Common myeloid progenitor, CD34-positive (primary cell): ENCODE measurements around the gene AHNAK2.
"Not testable (repeated sequence)": the region's sequence is repeated elsewhere in the genome, so short reads cannot be mapped to it uniquely, and the experiment has no call there.

Source experiments
- CTCF ChIA-PET: fragments of 350-600 bp; sonication (Branson Sonifier 250); formaldehyde crosslinking; loops from one replicate; lab custom pipeline; 2021; ENCODE audit warnings: antibody characterized with exemption; lab: Charles Lee
- POLR2A ChIA-PET: fragments of 350-600 bp; sonication (Branson Sonifier 250); formaldehyde crosslinking; loops from one replicate; lab custom pipeline; 2021; ENCODE audit warnings: antibody characterized with exemption; lab: Charles Lee
- DNase-seq, 3 donors: peaks; one replicate each; pipeline versions ENCODE4 v3.0.0 to v3.0.0-alpha.2; 2013
- H3K27ac ChIP-seq, 2 experiments: 1 replicate in 1 of 2; 2 replicates in 1 of 2; pipeline ENCODE4 v1.7.0; 2013; ENCODE audit warnings: inconsistent platforms in 2 of 2, low read length in 2 of 2, mild to moderate bottlenecking in 2 of 2, low read depth in 1 of 2, moderate library complexity in 1 of 2; ENCODE audit not compliant: severe bottlenecking in 2 of 2, insufficient read depth in 1 of 2, poor library complexity in 1 of 2
- H3K27me3 ChIP-seq, 5 experiments: replicated peaks in 2 of 5; 1 replicate in 3 of 5; 2 replicates in 2 of 5; pipeline versions ENCODE4 v1.6.1 to v1.7.0; 2013; ENCODE audit warnings: low read length in 4 of 5, mild to moderate bottlenecking in 2 of 5, moderate library complexity in 2 of 5, inconsistent platforms in 1 of 5; ENCODE audit not compliant: insufficient read depth in 5 of 5, control insufficient read depth in 4 of 5
- H3K36me3 ChIP-seq, 4 experiments: 1 replicate in 2 of 4; 2 replicates in 2 of 4; pipeline versions ENCODE4 v1.6.1 to v1.7.0; 2013; ENCODE audit warnings: low read length in 3 of 4, control low read depth in 1 of 4, mild to moderate bottlenecking in 1 of 4; ENCODE audit not compliant: control insufficient read depth in 4 of 4, insufficient read depth in 4 of 4
- H3K4me1 ChIP-seq, 4 experiments: 1 replicate in 3 of 4; 2 replicates in 1 of 4; pipeline versions ENCODE4 v1.6.1 to v1.7.1; 2013; ENCODE audit warnings: low read length in 3 of 4, mild to moderate bottlenecking in 3 of 4, control low read depth in 1 of 4, inconsistent platforms in 1 of 4, moderate library complexity in 1 of 4; ENCODE audit not compliant: control insufficient read depth in 4 of 4, insufficient read depth in 4 of 4; ENCODE audit errors: control extremely low read depth in 1 of 4
- H3K4me3 ChIP-seq, 7 experiments: 1 replicate in 4 of 7; 2 replicates in 3 of 7; pipeline versions ENCODE4 v1.5.1 to v1.7.0; 2013; ENCODE audit warnings: mild to moderate bottlenecking in 7 of 7, low read length in 6 of 7, moderate library complexity in 6 of 7, inconsistent platforms in 2 of 7, low read depth in 2 of 7, control low read depth in 1 of 7; ENCODE audit not compliant: insufficient read depth in 4 of 7, control insufficient read depth in 1 of 7; ENCODE audit errors: extremely low read depth in 1 of 7
- H3K9me3 ChIP-seq, 5 experiments: 1 replicate in 4 of 5; 2 replicates in 1 of 5; pipeline versions ENCODE4 v1.6.1 to v1.7.1; 2013; ENCODE audit warnings: low read length in 4 of 5, mild to moderate bottlenecking in 2 of 5, inconsistent platforms in 1 of 5, low read depth in 1 of 5, moderate library complexity in 1 of 5; ENCODE audit not compliant: control insufficient read depth in 4 of 5, insufficient read depth in 2 of 5; ENCODE audit errors: control extremely low read depth in 1 of 5
- WGBS: methylation state at CpG from one replicate; pipeline ENCODE4 v1.1.5; 2013; ENCODE audit not compliant: insufficient coverage; 5-methylcytosine and 5-hydroxymethylcytosine counted together

Gene AHNAK2

DNA sequence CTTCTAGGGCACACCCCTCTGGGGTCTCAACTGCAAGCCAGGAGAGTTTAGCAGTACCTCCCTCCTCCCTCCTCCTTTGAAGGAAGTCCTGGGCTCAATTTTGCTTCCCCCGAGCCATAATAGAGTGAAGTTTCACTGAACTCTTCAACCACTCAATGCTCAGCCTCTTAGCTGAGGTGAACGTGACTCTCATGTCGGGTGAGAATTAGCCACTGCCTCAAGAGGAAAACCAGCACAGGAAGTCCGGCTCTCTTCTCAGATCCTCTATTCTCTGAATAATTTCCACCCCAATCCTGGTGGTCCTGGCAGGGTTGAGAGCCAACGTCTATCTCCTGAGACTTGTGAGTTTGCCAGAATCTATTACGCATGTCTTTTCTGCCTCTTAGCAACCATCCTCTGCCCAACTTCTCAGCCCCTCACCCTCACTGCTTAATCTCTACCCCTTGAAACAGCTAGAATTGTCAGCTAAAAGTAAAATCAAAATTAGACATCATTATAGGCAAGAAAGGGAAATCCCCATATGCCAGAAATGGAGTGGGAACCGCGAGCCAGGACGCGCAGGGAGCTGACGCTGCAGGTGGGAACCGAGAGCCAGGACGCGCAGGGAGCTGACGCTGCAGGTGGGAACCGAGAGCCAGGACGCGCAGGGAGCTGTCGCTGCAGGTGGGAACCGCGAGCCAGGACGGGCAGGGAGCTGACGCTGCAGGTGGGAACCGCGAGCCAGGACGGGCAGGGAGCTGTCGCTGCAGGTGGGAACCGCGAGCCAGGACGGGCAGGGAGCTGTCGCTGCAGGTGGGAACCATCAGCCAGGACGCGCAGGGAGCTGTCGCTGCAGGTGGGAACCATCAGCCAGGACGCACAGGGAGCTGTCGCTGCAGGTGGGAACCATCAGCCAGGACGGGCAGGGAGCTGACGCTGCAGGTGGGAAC is 73.3 kb downstream of the AHNAK2 start:
- CTCF ChIA-PET = interaction anchor here (0.6 to 0.7 kb wide), 2 partner anchors 11 to 343 kb away, joined by 3 read pairs; no protein-coding TSS in a partner anchor

DNA sequence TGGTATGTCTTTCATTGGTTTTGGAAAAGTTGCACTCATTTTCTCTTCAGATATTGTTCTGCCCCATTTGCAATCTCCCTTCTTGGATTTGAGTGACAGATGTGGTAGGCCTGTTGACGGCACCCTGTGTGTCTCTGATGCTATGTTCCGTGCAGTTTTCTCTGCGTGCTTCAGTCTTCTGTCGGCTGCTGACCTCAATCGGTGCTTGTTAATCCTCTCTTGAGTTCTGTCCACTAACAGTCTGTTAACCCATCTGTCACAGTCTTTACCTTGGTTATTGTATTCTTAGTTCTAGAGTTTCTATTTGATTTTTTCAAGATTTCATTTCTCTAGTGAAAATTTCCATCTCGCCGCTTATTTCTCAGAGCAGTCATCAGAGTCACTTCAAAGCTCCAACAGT is 74.2 kb downstream of the AHNAK2 start:
- ChIA-PET POLR2A (interaction anchor here (0.6 kb wide), 1 partner anchor 1252 kb away, joined by 3 read pairs; no protein-coding TSS in a partner anchor), CTCF (no interaction called here)
- H3K27ac ChIP-seq = no peak overlapping the region
- no peaks in the 10 kb centered on the region for H3K4me1 ChIP-seq
- WGBS = 100% methylated on average over 3 of the region's 7 CpGs
- DNase-seq = no peak
- peaks cover 0 to 17% (median 5%) of the 10 kb centered on the region in 5 experiments for H3K9me3 ChIP-seq
- H3K4me3 ChIP-seq = no peak overlapping the region
- H3K36me3 ChIP-seq = no peaks in the 10 kb centered on the region
- H3K27me3 ChIP-seq = peaks cover 0 to 38% (median 6%) of the 10 kb centered on the region in 5 experiments

More for the DNA sequence above, 73.3 kb downstream of the AHNAK2 start:
- H3K36me3 ChIP-seq, POLR2A ChIA-PET, H3K4me3 ChIP-seq, H3K27ac ChIP-seq, DNase-seq, H3K4me1 ChIP-seq: not testable (repeated sequence)
- Histone ChIP-seq H3K9me3 (peaks cover 0 to 17% (median 5%) of the 10 kb centered on the region in 5 experiments), H3K27me3 (peaks cover 0 to 38% (median 6%) of the 10 kb centered on the region in 5 experiments)
- WGBS = 48% methylated on average over 26 of the region's 38 CpGs

DNA sequence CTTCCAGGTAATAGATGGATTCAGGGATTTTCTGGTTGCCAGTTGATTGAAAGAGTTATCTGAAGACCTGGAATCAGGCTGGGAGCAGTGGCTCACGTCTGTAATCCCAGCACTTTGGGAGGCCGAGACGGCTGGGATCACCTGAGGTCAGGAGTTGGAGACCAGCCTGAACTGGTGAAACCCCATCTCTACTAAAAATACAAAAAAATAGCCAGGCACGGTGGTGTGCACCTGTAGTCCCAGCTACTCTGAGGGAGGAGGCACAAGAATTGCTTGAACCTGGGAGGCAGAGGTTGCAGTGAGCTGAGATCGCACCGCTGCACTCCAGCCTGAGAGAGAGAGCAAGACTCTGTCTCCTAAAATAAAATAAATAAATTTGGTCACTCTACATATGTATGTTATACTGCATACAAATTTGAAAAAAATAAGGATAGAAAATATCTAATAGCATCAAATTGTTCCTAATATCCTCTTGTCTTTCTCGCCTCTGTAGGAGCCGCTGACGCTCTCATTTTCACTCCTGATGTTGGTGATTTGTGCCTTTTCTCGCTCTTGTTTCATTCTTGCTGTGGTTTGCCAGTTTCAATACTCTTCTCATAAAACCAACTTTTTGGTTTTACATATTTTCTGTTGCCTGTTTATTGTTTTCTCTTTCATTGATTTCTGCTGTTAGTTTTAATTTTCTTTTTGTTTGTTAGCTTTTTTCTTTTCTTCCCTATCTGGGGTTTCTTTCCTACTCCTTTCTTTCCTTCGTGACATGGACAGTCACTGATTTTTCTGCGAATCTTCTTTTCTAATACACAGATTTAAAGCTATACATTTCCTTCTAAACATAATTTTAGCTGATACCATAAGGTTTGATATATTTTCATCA is 77.3 kb downstream of the AHNAK2 start:
- Histone ChIP-seq H3K9me3 (peaks cover 0 to 6% (median 2%) of the 10 kb centered on the region in 5 experiments), H3K36me3 (no peaks in the 10 kb centered on the region), H3K27me3 (peaks cover 0 to 24% (median 8%) of the 10 kb centered on the region in 5 experiments), H3K4me3 (no peak overlapping the region), H3K4me1 (peaks cover 0 to 1% (median 0%) of the 10 kb centered on the region in 4 experiments), H3K27ac (no peak overlapping the region)
- ChIA-PET POLR2A (no interaction called here), CTCF (interaction anchor here (1.0 kb wide), 1 partner anchor 25 kb away, joined by 3 read pairs; no protein-coding TSS in a partner anchor)
- DNase-seq = no peak
- WGBS = 100% methylated on average over 2 of the region's 12 CpGs

DNA sequence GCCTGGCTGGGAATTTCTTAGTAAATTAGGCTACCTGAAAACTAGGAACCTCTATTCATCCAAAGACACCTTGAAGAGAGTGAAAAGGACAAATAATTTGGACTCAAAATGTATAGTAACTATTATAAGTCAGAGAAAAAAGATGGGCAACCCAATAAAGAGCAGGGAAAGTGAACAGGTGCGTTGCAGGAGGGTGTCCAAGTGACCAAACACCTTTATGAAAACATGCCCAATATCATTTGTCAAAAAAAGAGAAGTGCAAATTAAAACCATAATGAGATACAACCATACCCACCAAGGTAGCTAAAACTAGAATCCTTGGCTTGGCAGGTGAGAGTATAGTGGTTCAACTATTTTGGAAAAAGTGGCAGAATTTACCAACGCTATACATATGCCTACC is 78.4 kb downstream of the AHNAK2 start:
- Histone ChIP-seq H3K9me3 (peaks cover 0 to 6% (median 2%) of the 10 kb centered on the region in 5 experiments), H3K4me1 (peaks cover 0 to 1% (median 0%) of the 10 kb centered on the region in 4 experiments), H3K36me3 (no peaks in the 10 kb centered on the region), H3K27ac (no peak overlapping the region), H3K27me3 (peaks cover 0 to 14% (median 8%) of the 10 kb centered on the region in 5 experiments), H3K4me3 (no peak overlapping the region)
- POLR2A ChIA-PET = no interaction called here
- DNase-seq = no peak
- 0% methylated on average over 1 of the region's 2 CpGs for WGBS
- CTCF ChIA-PET = interaction anchor here (1.4 kb wide), 1 partner anchor 28 kb away, joined by 5 read pairs; no protein-coding TSS in a partner anchor

DNA sequence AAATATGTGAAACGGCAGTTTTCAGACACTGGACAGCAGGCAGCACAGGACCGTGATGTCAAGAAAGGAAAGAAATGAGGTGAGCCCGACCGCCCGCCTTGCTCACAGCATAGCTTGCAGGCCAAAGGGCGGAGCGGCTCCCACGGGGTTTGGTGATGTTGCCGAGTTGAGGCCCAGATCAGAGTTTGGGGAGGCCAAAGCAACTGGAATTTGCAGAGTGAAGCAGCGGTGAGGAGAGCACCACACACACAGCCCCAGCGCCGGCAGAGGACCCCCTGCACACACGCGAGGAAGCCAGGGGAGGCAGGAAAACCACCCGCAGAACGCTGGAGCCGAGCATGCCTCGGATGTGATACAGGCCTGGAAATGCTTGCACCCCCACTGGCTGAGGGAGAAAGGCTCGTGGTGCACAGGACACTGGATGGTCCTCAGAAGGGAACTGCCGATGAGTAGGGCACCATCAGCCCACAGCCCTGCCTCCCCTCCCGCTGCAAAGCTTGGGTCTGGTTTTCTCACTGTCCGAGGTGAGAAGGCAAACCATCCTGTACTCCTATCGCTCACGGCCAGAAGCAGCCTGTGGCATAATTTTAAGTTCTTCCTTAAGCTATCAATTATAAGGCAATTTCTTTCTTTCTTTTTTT is 79.2 kb downstream of the AHNAK2 start:
- CTCF ChIA-PET = interaction anchor here (0.8 to 1.8 kb wide), 5 partner anchors 23 to 147 kb away, joined by 3 to 5 read pairs (median 4); partner anchors contain the start of gene PLD4
- peaks cover 0 to 1% (median 0%) of the 10 kb centered on the region in 4 experiments for H3K4me1 ChIP-seq
- no peak overlapping the region for H3K27ac ChIP-seq
- H3K4me3 ChIP-seq = no peak overlapping the region
- POLR2A ChIA-PET = no interaction called here
- H3K9me3 ChIP-seq = peaks cover 0 to 4% (median 2%) of the 10 kb centered on the region in 5 experiments
- WGBS = 88% methylated on average over 24 of the region's 24 CpGs
- H3K36me3 ChIP-seq = no peaks in the 10 kb centered on the region
- H3K27me3 ChIP-seq = peaks cover 0 to 7% (median 3%) of the 10 kb centered on the region in 5 experiments
- no peak for DNase-seq

DNA sequence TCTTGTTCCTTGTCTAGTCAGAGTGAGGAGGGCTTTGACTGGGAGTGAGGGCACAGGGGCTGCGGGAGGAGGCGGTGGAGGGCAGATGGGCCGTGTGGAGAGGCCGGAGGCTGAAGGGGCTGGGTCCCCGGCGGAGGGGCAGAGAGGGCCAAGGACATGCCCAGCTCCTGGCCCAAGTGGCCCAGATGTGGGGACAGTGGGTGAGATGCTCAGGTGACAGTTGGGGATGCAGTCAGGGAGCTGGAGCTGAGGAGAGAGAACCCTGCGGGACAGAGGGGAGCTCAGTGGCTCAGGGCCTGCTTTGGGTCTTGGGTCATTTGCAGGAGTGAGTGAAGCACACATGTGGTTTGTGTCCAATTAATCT is 80.0 kb downstream of the AHNAK2 start:
- DNase-seq = no peak
- ChIA-PET POLR2A (no interaction called here), CTCF (interaction anchor here (0.8 to 1.8 kb wide), 5 partner anchors 24 to 148 kb away, joined by 3 to 5 read pairs (median 4); partner anchors contain the start of gene PLD4)
- no peaks in the 10 kb centered on the region for H3K36me3 ChIP-seq
- peaks cover 0 to 4% (median 0%) of the 10 kb centered on the region in 5 experiments for H3K27me3 ChIP-seq
- H3K9me3 ChIP-seq = no peaks in the 10 kb centered on the region
- peaks cover 0 to 1% (median 0%) of the 10 kb centered on the region in 4 experiments for H3K4me1 ChIP-seq
- 96% methylated on average over 6 of the region's 7 CpGs for WGBS
- H3K27ac ChIP-seq = no peak overlapping the region
- no peak overlapping the region for H3K4me3 ChIP-seq
